ENCODE data around the gene GNRH2. TPM values are rescaled to one million over a fixed set of nuclear protein-coding genes. Genes with fewer than 3 reads are reported as not detected.

GNRH2 gene
- total RNA-seq, 1 donor from 2014 or later = 0.37 TPM

GRCh38 chr20:3070725-3071124 is 27.3 kb downstream of the GNRH2 start:
- H3K79me2 ChIP-seq (ENCODE audit: low read depth) = no peaks in the 10 kb centered on the region
- no peak overlapping the region for H2AFZ ChIP-seq (replicated peaks)
- H3K9ac ChIP-seq = no peak overlapping the region
- no peak for TF ChIP-seq EZH2phosphoT487 (IDR thresholded peaks at IDR 0.05)
- H3K4me3 ChIP-seq = no peak overlapping the region
- Mint-ChIP-seq H3K36me3 (no peaks in the 10 kb centered on the region), H3K4me1 (peaks cover 12% of the 10 kb centered on the region), H3K27me3 (ENCODE audit: insufficient read depth, low read depth) (peaks cover 14% of the 10 kb centered on the region), H3K9me3 (no peaks in the 10 kb centered on the region), H3K27ac (no peak overlapping the region), H3K4me3 (no peak overlapping the region)
- DNase-seq (ENCODE audit: low spot score) = no peak
- no peak overlapping the region for H3K27ac ChIP-seq
- H3K27me3 ChIP-seq = peaks cover 48% of the 10 kb centered on the region
- no peaks in the 10 kb centered on the region for H3K9me3 ChIP-seq (ENCODE audit: low read depth)
- no peaks in the 10 kb centered on the region for H4K20me1 ChIP-seq (ENCODE audit: low read depth)
- H3K4me1 ChIP-seq = no peaks in the 10 kb centered on the region
- H3F3A ChIP-seq (ENCODE audit: low read depth) = no peaks in the 10 kb centered on the region
- H3K36me3 ChIP-seq = no peaks in the 10 kb centered on the region
- no peak overlapping the region for H3K4me2 ChIP-seq

GRCh38 chr20:3071266-3071609 is 27.8 kb downstream of the GNRH2 start:
- Mint-ChIP-seq H3K27ac (no peak overlapping the region), H3K4me1 (peaks cover 12% of the 10 kb centered on the region), H3K9me3 (no peaks in the 10 kb centered on the region), H3K36me3 (no peaks in the 10 kb centered on the region), H3K27me3 (ENCODE audit: insufficient read depth, low read depth) (peaks cover 14% of the 10 kb centered on the region), H3K4me3 (no peak overlapping the region)
- no peak overlapping the region for H3K27ac ChIP-seq
- no peak for DNase-seq (ENCODE audit: low spot score)
- TF ChIP-seq EZH2phosphoT487 (IDR thresholded peaks at IDR 0.05) (no peak), EZH2 (IDR thresholded peaks at IDR 0.05) (no peak)
- TF ChIP-seq, protein P1, sequence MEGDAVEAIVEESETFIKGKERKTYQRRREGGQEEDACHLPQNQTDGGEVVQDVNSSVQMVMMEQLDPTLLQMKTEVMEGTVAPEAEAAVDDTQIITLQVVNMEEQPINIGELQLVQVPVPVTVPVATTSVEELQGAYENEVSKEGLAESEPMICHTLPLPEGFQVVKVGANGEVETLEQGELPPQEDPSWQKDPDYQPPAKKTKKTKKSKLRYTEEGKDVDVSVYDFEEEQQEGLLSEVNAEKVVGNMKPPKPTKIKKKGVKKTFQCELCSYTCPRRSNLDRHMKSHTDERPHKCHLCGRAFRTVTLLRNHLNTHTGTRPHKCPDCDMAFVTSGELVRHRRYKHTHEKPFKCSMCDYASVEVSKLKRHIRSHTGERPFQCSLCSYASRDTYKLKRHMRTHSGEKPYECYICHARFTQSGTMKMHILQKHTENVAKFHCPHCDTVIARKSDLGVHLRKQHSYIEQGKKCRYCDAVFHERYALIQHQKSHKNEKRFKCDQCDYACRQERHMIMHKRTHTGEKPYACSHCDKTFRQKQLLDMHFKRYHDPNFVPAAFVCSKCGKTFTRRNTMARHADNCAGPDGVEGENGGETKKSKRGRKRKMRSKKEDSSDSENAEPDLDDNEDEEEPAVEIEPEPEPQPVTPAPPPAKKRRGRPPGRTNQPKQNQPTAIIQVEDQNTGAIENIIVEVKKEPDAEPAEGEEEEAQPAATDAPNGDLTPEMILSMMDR (IDR thresholded peaks at IDR 0.05) = no peak
- no peaks in the 10 kb centered on the region for H3K79me2 ChIP-seq (ENCODE audit: low read depth)
- no peak overlapping the region for H2AFZ ChIP-seq (replicated peaks)
- H3K27me3 ChIP-seq = peaks cover 49% of the 10 kb centered on the region
- no peak overlapping the region for H3K4me2 ChIP-seq
- no peaks in the 10 kb centered on the region for H4K20me1 ChIP-seq (ENCODE audit: low read depth)
- H3K4me1 ChIP-seq = no peaks in the 10 kb centered on the region
- no peaks in the 10 kb centered on the region for H3F3A ChIP-seq (ENCODE audit: low read depth)
- no peaks in the 10 kb centered on the region for H3K9me3 ChIP-seq (ENCODE audit: low read depth)
- no peak overlapping the region for H3K4me3 ChIP-seq
- no peaks in the 10 kb centered on the region for H3K36me3 ChIP-seq
- no peak overlapping the region for H3K9ac ChIP-seq

- peak; percentile 58 for DNase-seq (ENCODE audit: low spot score)
- Histone ChIP-seq H3K4me1 (no peaks in the 10 kb centered on the region), H3K79me2 (ENCODE audit: low read depth) (no peaks in the 10 kb centered on the region), H3F3A (ENCODE audit: low read depth) (no peaks in the 10 kb centered on the region), H3K4me2 (peak within 1 kb of the TSS; percentile 66), H4K20me1 (ENCODE audit: low read depth) (no peaks in the 10 kb centered on the region), H3K27ac (no peak within 1 kb of the TSS), H3K27me3 (peaks cover 49% of the 10 kb centered on the region), H3K9ac (no peak within 1 kb of the TSS), H2AFZ (replicated peaks) (peak within 1 kb of the TSS; percentile 98), H3K36me3 (no peaks in the 10 kb centered on the region), H3K4me3 (peak within 1 kb of the TSS; percentile 39), H3K9me3 (ENCODE audit: low read depth) (no peaks in the 10 kb centered on the region)
- H3K4me1 Mint-ChIP-seq = peaks cover 12% of the 10 kb centered on the region
- TF ChIP-seq EZH2phosphoT487 (IDR thresholded peaks at IDR 0.05) (peak; percentile 72), EZH2 (IDR thresholded peaks at IDR 0.05) (peak; percentile 89)
- TF ChIP-seq, protein P1 (IDR thresholded peaks at IDR 0.05) = no peak
- peaks cover 2% of the 10 kb centered on the region for H3K9me3 Mint-ChIP-seq
- peak within 1 kb of the TSS; percentile 81 for H3K27ac Mint-ChIP-seq
- H3K4me3 Mint-ChIP-seq = peak within 1 kb of the TSS; percentile 46
- no peaks in the 10 kb centered on the region for H3K36me3 Mint-ChIP-seq
- peaks cover 16% of the 10 kb centered on the region for H3K27me3 Mint-ChIP-seq (ENCODE audit: insufficient read depth, low read depth)
Observed at GRCh38 chr20:3071610-3072529, 28.4 kb downstream of the GNRH2 start, which contains the start of gene OXT. Gene OXT (plus strand): TSS chr20:3071620. CDS start chr20:3071656, 36 bp downstream.

Data from neural progenitor cell (in vitro differentiated cells).